Stimulated activated CD4-positive, alpha-beta T cell treated with anti-CD3 and anti-CD28 coated beads, Interleukin-12 subunit alpha, Interleukin-12 subunit beta, amount 100 ng/mL, for 4 hours (primary cell): Measurements from ENCODE around the gene HM13.
"Not testable (repeated sequence)": the region's sequence is repeated elsewhere in the genome, so short reads cannot be mapped to it uniquely, and the experiment has no call there.

Experiments
- DNase-seq: peaks from one replicate; pipeline ENCODE4 v3.0.0-alpha.2; 2020

Gene HM13, protein sequence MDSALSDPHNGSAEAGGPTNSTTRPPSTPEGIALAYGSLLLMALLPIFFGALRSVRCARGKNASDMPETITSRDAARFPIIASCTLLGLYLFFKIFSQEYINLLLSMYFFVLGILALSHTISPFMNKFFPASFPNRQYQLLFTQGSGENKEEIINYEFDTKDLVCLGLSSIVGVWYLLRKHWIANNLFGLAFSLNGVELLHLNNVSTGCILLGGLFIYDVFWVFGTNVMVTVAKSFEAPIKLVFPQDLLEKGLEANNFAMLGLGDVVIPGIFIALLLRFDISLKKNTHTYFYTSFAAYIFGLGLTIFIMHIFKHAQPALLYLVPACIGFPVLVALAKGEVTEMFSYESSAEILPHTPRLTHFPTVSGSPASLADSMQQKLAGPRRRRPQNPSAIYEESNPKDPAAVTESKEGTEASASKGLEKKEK

GRCh38 chr20:31514154-31515071 lies at the start of gene HM13:
Gene HM13 (plus strand): TSS chr20:31514442. CDS start chr20:31514552, 110 bp downstream.
- DNase-seq: peak; percentile 85

- DNase-seq: not testable (repeated sequence)
These were observed 43.3 kb upstream of the HM13 start for GRCh38 chr20:31470946-31471345.

GRCh38 chr20:31472395-31473330 lies 41.6 kb upstream of the HM13 start:
- no peak for DNase-seq

GRCh38 chr20:31473331-31474096 lies 40.7 kb upstream of the HM13 start:
- no peak for DNase-seq

DNA sequence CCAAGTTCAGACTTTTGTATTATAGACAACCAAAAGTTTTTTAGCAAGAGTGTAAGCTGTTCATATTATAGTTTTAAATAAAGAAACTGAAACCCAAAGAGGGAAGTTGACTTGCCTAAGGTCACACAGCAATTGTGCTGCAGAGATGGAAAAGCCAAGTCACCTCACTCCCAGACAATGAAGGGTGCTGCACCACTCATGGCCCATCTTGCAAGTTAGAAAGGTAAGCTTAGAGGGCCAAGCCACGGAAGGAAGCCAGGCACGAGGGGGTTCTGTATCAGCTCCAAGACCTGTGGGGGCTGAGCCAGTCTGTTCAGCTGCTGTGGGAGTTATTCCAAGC lies 40.2 kb upstream of the HM13 start:
- DNase-seq: no peak

GRCh38 chr20:31474758-31475427 lies 39.3 kb upstream of the HM13 start, which contains the start of the genes DEFB124 and REM1:
Gene DEFB124 (minus strand): TSS chr20:31475127. CDS start chr20:31473013, 2,114 bp downstream.
Gene REM1 (plus strand): TSS chr20:31475288. CDS start chr20:31476446, 1,158 bp downstream.
- no peak for DNase-seq

- DNase-seq: no peak
These were observed 38.6 kb upstream of the HM13 start for GRCh38 chr20:31475472-31476293.

DNA sequence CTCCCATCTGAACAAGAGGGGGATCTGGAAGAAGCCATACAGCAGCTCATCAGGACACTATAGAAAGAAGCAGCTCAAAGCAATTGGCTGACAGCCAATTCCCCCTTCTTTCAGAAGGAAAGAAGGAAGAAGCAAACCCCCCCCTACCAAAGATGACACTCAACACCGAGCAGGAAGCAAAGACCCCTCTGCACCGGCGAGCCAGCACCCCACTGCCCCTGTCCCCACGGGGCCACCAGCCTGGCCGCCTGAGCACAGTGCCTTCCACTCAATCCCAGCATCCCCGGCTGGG lies 38.0 kb upstream of the HM13 start:
- no peak for DNase-seq

DNA sequence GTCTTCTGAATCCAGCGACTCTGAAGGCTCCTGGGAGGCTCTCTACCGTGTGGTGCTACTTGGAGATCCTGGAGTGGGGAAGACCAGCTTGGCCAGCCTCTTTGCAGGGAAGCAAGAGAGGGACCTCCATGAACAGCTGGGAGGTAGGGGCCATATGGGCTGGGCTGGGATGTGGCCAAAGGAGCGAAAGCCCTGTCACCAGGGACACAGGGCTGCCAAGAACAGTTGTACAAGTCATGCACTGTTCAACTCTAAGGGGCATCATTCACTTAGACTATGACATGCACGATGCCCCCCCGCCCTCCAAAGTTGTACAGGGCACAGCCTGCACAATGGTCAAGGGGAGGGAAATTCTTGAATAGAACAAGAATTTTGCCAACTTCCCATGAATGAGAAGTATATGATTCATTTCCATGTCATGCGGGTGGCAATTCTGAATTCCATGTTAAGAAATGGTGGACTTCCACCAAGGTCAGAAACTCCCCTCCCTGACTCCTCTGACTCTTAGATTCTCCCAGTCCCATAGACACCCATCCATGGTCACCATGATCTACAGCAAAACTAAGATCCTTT lies 37.5 kb upstream of the HM13 start:
- no peak for DNase-seq

GRCh38 chr20:31484001-31484400 lies 30.2 kb upstream of the HM13 start:
- no peak for DNase-seq

DNA sequence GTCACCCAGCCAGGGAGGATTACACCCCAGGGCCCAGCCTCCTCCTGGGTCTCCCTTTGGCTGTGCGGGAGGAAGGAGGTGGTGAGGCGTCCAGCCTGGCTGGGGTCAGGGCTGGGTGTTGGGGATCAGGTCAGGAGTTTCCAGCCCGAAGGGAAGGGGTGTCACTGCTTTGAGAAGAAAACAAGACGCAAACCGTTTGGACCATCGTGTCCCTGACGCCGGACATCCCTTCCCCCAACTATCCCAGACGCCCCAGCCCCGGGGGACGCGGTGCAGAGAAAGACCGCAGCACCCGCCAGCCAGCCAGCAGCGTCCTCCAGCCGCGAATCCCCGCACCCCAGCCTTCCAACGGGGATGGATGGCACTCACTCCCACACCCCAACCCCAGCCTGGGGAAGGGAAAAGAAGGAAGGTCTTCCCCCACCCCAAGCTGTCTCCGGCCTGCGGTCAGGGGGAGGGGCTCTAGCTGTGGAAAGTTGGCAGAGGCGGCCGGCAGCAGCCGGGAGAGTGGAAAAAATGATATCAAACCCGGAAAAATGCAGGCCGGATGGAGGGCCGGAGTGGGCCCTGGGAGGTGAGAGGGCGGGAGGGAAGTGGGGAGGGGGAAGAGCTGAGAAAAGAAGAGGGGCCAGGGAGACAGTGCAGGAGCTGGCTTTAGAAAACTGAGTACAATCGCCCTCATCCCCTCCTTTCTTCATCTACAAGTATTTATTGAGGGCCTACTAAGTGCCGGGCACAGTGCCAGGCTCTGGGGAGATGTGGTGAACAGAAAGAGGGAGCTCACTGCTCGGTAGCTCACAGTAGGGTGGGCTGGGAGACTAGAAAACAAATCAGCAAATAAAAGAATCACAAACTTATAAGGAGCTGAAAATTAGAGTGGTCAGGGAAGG lies 28.5 kb upstream of the HM13 start:
- no peak for DNase-seq

DNA sequence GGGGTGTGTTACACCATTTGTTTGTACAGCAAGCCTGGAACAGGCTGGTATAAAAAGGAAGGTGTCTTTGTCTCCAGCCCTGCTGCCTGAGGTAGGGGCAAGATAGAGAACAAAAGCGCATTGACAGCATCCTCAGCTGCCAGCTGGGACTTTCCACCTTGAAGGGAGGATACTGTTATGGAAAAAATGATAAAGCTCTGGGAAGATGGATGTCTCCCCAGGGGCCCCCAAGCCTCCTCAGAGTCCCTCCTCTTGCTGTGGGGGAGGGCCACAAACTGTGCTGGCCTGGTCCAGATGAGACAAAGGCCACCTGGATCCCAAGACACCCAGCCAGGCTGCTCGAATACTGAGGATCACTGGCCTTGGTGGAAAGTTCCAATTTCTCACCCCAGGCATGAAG lies 26.1 kb upstream of the HM13 start:
- no peak for DNase-seq

GRCh38 chr20:31489152-31489551 lies 25.1 kb upstream of the HM13 start:
- DNase-seq: no peak

- DNase-seq: no peak
These were observed 23.5 kb upstream of the HM13 start for GRCh38 chr20:31490752-31491151.

DNA sequence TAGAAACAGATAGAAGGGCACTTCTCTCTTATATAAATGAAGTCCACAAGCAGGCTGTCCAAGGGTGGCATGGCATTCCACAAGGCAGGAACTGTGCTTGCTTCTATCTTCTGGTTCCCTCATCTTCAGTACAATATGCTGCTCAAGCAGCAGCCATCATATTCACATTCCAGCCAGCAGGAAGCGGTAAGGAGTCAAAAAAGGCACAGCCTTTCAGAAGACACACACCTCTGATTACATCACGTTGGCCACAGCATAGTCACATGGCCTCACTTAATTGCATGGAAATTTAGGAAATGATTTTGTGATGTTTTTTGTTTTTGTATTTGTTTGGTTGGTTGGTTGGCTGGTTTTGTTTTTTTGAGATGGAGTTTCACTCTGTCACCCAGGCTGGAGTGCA lies 20.1 kb upstream of the HM13 start:
- no peak for DNase-seq

- no peak for DNase-seq
These were observed 17.4 kb upstream of the HM13 start for GRCh38 chr20:31496761-31497295.

- no peak for DNase-seq
These were observed 16.3 kb upstream of the HM13 start for GRCh38 chr20:31497838-31498540.

- DNase-seq: no peak
These were observed 13.7 kb upstream of the HM13 start for GRCh38 chr20:31500527-31500926.
